Measurements from ENCODE around the gene MRM2.

- TF ChIP-seq YY1 (IDR thresholded peaks at IDR 0.05; ENCODE audit: insufficient read depth, insufficient read length) = no peak
- TF ChIP-seq SUZ12 (IDR thresholded peaks at IDR 0.05; ENCODE audit: extremely low read depth, insufficient read depth, insufficient read length) = no peak
- no peak for TF ChIP-seq ZNF274 (IDR thresholded peaks at IDR 0.05; ENCODE audit: low read depth, low read length)
Observed at GRCh38 chr7:2186166-2186565, 55.8 kb downstream of the MRM2 start.

Measured in NT2/D1 (cell line).